PC-9 (cell line): Measurements from ENCODE around the gene NANOS1.

Experiments
- CTCF ChIP-seq: fragments of 200-600 bp; sonication (generic); conservative IDR thresholded peaks from 2 replicates; pipeline ENCODE4 v1.6.1; 2017; ENCODE audit warnings: mixed run types, antibody characterized with exemption, mild to moderate bottlenecking, moderate library complexity
- EZH2 ChIP-seq: fragments of 200-600 bp; sonication (generic); IDR thresholded peaks from 2 replicates; pipeline ENCODE4 v1.8.0; 2017; ENCODE audit warnings: antibody characterized with exemption, low read depth

GRCh38 chr10:118983263-118983662 lies 46.3 kb upstream of the NANOS1 start:
- TF ChIP-seq EZH2 (no peak), CTCF (no peak)
